ENCODE results near the gene DVL3.

DVL3 gene

DNA sequence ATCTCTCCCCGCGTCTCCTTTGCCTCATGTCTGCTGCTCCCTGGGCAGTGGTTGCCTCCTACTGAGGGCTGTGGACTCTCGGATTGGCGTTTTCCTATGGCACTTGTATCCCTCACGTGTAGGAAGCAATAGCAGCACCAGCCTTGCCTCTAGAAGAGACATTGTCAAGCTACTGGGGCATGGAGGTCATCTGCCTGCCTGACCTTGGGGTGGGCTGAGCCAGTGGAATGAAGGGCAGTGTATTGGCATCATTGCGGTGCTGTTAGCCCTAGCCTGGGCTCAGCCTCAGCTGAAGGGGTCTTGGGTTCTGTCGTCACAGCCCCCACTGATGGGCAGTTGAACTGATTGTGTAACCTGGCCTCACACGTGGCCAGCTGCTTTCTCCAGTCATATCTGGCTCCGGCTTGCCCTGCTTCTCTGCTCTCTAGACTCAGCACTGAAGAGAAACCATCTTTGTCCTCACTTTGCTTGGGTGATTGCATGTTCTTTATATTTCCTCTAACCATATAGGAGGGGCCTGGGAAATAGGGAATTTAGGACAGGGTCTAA lies 38.9 kb downstream of the DVL3 start:
- DNase-seq, result no peak

DNA sequence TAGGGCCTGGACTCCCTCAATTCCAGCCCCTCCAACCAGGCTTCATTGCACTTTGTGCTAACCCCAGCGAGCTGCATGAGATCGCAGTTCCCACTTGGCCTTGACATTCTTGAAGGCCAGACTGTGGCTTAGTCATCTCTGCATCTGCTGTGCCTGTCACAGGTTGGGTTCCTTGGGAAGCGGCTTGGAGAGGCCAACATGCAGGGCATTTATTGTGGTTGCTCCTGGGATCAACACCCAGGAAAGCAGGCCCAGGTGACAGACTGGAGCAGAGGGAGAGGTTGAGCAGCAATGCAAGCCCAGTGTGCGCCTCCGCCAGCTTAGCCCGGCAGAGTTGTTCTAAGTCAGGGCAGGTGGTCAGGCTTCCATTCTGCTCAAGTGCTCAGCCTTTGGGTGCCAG lies 41.4 kb downstream of the DVL3 start:
- DNase-seq, result peak in 1 of 10 donors; percentile 59
- intact Hi-C loops (cut with DNase I), result no loop called here

More for the DNA sequence above, 38.9 kb downstream of the DVL3 start:
- intact Hi-C loops (cut with DNase I), result no loop called here

DNA sequence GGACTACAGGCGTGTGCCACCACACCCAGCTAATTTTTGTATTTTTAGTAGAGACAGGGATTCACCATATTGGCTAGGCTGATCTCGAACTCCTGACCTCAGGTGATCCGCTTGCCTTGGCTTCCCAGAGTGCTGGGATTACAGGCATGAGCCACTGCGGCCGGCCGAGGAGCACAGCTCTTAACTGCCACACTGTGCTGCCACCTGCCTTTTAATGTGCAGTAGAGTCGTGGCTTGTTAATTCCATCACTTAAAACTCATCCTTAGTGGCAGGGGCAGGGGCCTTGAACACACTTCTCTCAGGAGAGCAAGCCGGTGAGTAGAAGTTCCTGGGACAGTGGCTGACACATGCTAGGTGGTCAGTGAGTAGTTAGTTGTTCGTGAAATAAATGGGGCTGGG lies 43.3 kb downstream of the DVL3 start:
- no peak for DNase-seq
- intact Hi-C loops (cut with DNase I), result no loop called here

DNA sequence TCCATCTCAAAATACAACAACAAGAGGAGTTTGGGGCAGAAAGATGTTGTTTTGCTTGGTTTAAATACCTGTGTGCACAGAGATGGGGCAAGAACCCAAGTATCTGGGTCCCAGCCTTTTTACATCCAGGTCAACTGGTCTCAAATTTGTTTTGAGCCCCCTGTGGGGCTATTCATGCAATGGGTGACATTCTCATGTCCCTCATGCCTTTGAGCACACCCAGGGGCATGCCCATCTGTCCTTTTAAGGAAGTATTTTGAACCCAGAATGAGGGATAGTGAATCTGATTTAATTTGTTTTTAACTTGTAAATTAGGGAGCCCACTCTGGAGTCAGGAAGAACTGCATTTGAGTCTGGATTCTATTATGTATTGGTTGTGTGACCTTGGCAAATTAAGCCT lies 45.6 kb downstream of the DVL3 start:
- no peak for DNase-seq
- intact Hi-C loops (cut with DNase I), result no loop called here

DNA sequence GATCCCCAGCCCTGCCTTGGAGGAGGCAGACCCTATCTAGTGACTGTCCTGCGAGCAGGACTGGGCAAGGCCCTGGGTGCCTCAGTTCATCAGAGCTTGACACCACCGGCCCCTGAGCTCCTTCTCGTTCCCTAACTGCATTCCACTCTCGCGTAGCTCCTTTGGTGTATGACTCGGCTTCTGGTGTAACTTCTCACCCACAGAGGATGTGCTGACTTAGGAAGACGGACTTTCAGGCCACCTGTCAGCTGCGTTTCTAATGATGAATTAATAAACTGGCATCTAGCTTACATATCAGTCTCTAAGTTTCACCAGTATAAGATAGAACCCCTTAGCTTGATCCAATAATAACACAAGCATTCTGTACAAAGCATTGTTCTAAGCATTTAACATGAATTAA lies 48.3 kb downstream of the DVL3 start:
- intact Hi-C loops (cut with DNase I), result no loop called here
- DNase-seq, result no peak

DNA sequence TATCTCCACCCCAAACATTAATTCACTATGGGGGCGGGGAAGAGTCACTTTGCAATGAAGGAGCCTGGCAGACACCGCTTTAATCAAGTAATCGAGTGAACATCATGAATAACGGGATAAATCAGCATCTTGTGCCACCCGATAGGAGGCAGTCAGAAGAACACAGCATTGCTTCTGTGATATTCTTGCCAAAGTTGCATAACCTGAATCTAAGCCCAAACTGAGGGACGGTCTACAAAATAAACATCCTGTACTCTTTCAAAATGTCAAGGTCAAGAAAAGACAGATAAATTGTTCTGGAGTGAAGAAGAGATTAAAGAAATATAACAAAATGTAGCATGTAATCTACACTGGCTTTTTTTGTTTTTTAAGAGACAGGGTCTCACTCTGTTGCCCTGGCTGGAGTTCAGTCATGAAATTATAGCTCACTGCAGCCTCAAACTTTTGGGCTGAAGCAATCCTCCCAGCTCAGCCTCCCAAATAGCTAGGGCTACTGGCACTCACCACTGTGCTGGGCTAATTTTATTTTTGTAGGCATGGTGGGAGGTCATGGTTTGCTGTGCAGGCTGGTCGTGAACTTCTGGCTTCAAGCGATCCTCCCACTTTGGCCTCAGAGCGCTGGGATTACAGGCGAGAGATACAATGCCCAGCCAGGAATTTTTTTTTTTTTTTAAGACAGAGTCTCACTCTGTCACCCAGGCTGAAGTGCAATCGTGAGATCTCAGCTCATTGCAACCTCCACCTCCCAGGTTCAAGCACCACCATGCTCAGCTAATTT lies 54.2 kb downstream of the DVL3 start:
- intact Hi-C loops (cut with DNase I), result no loop called here
- DNase-seq, result peak in 1 of 10 donors; percentile 9

DNA sequence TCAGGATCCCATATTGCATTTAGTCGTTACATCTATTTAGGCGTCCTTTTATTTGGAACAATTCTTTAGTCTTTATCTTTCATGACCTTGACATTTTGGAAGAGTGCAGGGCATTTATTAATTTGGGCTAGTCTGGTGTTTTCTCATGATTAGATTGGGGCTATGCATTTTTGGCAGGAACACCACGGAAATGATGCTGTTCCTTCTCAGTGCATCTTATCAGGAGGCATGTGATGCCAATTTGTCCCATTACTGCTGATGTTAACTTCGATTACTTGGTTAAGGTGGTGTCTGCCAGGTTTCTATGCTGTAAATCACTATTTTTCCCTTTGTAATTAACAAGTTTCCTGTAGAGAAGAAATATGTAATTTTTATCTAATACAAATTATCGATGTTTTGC lies 56.1 kb downstream of the DVL3 start:
- intact Hi-C loops (cut with DNase I), result no loop called here
- no peak for DNase-seq

DNA sequence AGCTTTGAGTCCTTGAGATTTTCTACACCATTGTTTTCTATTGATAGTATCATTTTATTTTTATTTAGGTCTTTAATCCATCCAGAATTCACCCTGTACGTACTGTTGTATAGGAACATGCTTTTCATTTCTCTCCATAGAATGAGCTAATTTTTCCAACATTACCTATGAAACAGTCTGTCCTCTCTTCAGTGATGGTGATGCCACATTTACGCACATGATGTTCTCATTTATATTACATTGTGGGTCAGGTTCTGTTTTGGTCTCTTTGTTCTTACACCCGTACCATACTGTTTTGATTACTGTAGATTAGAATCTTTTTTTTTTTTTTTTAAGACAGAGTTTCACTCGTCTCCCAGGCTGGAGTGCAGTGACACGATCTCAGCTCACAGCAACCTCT lies 56.5 kb downstream of the DVL3 start:
- no peak for DNase-seq
- intact Hi-C loops (cut with DNase I), result no loop called here

DNA sequence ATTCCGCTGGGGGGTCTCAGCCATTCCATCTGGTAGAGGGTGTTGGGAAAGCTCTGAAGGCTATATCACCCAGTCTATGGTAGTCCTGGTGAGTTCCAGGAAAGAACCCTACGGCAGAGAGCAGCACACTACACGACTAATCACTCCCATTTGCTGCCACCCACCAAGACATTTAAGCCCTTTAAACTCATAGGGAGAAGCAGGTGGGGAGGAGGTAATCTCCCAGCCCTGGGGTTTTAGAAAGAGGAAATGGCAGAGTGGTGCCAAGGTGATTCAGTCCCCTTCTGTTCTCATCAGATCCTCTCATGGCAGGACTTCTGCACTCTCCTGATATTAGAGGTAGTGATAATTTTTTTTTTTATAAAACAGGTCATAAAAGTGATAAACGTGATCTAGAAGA lies 63.6 kb downstream of the DVL3 start:
- DNase-seq, result no peak
- intact Hi-C loops (cut with DNase I), result no loop called here

DNA sequence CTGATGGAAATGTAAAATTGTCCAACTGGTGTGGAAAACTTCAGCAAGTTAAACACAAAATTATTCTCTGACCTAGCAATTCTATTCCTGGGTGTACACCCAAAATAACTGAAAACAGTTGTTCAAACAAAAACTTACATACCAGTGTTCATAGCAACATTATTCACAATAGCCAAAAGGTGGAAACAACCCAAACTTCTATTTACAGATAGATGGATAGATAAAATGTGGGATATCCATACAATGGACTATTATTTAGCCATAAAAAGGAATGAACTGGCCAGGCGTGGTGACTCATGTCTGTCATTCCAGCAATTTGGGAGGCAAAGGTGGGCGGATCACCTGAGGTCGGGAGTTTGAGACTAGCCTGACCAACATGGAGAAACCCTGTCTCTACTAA lies 67.3 kb downstream of the DVL3 start:
- no peak for DNase-seq
- intact Hi-C loops (cut with DNase I), result no loop called here
